HG02642 (cell line): ENCODE results near the gene SDE2.
A peak's percentile ranks its signal among the peaks of the same experiment; 100 is the strongest.

Experiments
- ATAC-seq: cut with Tn5 transposase; IDR thresholded peaks from one replicate; pipeline ENCODE4 v1.9.1; 2021; ENCODE audit warnings: mild to moderate bottlenecking; ENCODE audit not compliant: unreplicated experiment, poor library complexity

Gene SDE2

DNA sequence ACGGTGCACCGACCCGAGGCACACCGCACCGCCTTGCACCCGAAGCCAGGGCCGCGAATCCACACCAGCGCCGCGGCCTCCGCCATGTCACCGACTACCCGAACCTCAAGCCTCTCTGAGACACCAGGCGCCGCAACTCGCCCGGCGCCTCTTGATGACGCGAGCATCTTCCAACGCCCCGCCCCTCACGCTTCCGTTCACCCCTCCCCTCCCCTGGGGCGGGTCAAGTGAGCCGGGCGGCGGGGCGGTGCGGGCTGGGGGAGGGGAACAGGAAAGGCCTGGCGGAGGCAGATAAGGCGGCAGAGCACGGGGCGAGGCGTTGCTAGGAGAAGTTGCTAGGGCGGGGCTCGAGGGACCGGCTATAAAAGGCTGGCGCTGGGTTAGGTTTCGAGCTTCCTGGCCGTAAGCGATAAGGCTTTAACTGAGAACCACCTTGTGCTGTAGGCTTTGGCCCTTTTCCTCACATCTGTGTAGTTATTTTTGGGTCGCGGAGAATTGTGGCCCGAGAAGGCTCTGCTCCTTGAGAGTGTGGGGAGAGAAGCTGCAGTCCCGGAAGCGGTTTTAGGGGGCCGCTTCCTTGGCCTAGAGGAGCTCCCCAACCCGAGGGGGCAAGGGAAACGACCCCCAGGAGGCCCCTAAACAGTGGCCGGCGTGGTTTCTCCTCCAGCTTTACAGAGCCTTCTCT, at the start of gene SDE2:
SDE2 (minus strand) TSS at position 117 of the 685 bp plus-strand sequence; CDS start at position 86, 31 bp downstream.
- ATAC-seq = peak; percentile 86

DNA sequence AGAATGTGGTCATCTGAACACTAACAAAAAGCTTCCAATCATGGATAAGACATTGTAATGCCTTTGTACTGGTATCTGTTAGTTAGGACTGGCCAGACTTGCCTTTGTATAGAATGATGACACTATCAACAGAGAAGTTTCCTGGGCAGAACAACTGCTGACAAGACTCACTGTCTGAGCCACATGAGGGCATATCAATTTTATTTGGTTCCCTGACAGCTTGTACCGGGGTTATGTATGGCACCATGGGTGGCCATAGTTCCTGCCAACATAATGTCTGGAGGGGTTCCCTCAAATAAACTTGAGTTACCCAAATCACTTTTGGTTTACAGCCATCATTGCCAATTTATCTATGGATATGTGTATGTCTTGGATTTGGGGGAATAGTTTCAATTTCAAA, 49.7 kb upstream of the SDE2 start:
- ATAC-seq = no peak

DNA sequence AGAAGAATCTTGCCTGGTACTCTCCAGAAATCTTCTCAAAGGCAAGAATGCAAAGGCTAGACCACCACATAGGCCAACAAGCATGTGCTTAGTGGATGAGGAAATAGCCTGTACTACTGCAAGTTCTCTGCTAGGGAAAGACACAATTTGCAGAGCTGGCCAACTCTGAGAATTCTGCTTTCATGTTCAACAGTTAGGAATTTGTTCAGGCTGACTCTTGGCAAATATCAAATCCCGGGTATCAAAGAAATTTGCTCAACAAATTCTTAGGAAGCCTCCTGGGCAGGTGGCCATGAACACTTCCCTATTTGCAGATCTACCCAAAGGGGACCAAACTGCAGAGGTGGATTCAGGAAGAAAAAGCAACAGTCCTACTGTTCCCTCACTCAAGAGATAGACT, 48.4 kb upstream of the SDE2 start:
- ATAC-seq = no peak

DNA sequence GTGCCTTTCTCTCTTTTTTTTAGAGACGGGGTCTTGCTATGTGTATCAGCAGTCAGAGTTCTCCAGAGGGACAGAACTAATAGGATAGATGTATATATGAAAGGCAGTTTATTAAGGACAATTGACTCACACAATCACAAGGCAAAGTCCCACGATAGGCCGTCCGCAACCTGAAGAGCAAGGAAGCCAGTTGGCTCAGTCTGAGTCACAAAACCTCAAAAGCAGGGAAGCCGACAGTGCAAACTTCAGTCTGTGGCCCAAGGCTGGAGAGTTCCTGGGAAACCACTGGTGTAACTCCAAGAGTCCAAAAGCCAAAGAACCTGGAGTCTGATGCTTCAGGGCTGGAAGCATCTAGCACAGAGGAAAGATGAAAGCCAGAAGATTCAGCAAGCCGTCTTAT, 47.1 kb upstream of the SDE2 start:
- no peak for ATAC-seq

DNA sequence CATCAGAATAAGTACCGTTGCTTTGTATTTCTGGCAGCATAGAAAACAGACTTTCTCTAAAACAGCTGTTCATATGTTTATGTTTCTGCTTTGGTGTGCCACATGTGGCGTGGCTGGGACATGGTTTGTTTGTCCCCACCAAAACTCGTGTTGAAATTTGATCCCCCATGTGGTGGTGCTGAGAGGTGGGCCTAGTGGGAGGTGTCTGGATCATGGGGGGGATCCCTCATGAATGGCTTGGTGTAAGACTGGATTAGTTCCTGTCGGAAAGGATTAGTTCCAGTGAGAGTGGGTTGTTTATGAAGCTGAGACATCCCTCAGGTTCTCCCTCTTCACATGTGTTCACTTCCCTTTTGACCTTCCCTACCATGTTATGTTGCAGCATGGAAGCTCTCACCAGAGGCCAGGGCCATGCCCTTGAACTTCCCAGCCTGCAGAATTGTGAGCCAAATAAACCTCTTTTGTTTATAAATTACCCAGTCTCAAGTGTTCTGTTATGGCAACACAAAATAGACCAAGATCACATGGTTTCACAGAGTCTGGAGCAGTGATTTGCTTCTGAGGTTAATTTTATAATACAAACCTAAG, 45.5 kb upstream of the SDE2 start:
- no peak for ATAC-seq

DNA sequence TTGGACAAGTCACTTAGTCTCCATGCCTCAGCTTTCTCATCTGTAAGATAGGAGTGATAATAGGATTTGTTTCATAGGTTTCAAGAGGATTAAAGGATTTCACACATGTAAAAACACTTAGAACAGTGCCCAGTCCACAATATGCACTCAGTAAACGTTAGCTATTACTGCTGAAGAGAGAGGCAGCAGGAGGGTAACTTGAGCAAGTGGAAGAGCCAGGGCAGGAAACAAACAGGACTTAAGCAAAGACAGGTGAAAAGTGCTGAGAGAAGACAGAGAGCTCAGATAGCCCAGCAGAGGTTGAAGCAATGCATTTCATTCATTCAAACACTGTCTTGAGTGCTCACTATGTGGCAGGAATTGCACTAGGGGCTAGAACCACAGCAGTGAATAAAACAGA, 42.3 kb upstream of the SDE2 start:
- ATAC-seq = no peak

DNA sequence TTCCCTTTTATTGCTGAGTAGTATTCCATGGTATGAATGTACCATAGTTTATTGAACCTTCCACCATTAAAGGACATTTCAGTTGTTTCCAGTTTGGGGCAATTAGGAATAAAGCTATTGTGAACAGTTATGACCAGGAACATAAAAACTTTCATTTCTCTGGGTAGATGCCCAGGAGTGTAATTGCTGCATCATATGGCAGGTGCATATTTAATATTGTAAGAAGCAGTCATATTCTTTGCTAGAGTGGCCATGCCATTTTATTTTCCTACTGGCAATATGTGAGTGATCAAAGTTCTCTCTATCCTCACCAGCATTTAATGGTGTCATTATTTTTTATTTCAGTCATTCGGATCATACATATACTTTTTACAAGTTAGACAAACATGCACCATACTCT, 39.5 kb upstream of the SDE2 start:
- no peak for ATAC-seq

DNA sequence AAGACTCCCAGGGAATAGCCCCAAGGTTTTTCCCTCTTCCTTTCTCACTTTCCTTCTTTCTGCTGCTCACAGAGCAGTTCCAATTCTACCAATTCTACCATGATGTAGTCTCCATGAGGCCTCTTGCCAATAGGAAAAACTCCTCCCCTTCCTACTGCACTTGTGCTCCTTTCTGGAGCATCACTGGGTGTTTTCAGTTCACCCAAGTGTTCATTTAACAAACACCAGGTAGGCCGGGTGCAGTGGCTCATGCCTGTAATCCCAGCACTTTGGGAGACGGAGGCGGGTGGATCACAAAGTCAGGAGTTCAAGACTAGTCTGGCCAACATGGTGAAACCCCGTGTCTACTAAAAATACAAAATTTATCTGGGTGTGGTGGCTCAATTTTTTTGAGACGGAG, 36.8 kb upstream of the SDE2 start:
- no peak for ATAC-seq

DNA sequence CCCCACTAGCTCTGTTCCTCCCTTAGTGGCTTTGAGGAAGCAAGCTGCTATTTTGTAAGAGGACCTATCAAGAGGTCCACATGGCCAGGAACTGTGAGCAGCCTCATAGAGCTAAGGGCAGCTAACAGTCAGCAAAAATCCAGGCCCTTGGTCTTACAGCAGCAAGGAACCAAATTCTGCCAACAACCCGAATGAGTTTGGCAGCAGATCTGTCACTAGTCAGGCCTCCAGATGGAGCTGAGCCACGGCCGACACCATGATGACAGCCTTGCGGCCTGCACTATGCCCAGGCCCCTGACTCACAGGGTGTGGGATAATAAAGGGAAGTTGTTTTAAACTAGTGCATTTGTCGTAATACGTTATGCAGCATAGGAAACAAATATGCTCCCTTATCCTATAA, 35.3 kb upstream of the SDE2 start:
- no peak for ATAC-seq

DNA sequence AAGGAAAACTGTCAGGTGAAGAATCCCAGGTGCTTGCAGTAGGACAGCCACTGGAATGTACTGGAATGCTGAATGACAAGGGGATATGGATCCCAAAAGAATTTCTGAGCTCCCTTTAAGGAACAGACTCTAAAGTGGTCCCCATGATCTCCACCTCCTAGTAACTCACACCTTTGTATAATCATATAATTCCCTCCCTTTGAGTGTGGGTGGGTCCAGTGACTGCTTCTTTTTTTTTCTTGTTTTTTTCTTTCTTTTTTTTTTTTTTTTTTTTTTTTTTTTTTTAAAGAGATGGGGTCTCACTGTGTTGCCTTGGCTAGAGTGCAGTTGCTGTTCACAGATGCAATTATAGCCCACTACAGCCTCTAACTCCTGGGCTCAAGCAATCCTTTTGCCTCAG, 34.8 kb upstream of the SDE2 start:
- no peak for ATAC-seq

DNA sequence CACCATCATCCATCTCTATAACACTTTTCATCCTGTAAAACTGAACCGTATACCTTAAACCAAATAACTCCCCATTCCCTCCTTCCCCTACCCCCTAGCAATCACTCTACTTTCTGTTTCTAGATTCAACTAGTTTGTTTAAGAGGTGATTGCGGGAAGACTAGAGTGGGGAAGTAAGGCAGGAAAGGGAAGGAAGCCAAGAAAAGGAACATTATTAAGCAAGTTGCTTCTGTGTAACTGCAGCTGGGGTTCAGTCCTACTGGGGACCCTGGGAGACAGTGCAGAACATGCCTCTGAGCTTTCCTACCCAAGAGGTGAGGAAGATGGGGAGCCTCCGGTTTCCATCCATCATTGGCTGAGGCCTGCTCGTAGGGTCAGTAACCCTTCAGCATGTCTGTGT, 34.4 kb upstream of the SDE2 start:
- no peak for ATAC-seq

DNA sequence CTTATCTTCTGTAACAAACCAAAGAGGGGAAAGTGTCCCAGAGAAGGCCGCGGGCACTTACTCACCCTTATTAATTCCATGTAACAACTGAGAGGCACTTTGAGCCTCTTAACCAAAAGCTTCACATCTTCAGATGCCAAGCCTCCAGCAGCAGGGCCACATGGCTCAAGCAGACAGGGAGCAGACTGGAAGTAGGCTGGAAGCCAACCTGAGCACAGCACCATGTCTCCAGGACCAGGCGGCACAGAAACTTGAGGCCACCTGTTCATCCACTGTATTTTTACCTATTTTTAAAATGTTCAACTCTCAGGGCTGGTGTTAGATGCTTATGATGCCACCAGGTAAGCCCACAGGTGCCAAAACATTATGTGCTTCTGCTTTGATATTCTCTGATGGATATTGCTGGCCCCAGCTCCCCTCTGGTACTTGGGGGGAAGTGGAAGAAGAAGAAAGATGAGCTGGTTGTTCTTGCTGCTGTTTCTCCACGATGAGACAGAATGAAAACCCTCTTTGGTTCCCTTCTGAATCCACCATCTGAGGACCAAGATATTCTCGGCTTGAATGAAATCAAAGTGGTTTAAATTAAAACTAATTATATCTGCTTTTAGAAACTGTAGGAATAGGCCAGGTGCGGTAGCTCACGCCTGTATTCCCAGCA, 30.6 kb upstream of the SDE2 start:
- ATAC-seq = no peak

DNA sequence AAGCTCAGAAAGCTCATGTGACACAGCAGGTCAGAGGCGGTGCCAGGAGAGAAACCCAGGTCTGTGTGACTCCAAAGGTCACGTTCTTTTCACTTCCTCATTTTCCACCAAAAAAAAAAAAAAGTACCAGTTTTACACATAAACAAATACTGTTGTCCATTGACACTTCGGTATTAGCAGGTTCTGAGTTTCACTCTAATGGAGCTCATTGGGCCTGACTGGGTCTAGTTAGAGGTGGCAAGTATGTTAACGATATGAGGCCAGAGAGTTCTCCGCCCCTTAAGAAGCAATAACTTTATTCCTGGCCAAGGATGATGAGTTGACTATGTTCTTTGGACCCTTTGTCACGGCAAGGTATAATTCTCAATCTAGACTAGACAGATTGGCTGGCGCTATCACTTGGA, 30.0 kb upstream of the SDE2 start:
- ATAC-seq = peak; percentile 87

DNA sequence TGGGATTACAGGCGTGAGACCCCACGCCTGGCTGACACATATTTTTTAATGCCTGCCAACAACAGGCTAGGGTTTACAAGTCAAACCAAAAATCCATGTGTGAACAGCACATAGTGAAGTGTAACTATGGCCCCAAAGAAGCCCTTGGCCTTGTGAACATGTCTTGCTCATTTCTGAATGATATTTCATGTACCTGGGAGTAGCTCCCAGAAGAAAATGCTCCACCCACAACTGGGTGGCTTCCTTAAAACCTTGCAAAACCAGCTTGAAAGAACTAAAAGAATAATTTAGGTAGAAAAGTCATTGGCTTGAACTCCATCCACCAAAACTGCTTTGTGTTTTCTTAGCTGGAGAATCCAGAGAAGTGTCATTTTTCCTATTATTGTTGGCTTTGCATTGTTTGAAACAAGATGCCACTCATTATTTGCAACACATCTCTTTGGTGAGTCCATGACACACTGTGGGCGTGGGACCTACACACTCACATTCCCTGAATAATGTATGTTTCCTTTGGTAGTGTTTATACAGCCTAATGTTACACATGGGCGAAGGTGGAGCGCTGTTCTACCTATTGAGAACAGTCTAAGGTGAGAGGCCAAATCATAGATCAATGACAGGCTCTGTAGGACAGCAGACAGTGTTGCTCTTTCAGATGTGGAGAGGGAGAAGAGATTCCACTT, 28.5 kb upstream of the SDE2 start:
- no peak for ATAC-seq

DNA sequence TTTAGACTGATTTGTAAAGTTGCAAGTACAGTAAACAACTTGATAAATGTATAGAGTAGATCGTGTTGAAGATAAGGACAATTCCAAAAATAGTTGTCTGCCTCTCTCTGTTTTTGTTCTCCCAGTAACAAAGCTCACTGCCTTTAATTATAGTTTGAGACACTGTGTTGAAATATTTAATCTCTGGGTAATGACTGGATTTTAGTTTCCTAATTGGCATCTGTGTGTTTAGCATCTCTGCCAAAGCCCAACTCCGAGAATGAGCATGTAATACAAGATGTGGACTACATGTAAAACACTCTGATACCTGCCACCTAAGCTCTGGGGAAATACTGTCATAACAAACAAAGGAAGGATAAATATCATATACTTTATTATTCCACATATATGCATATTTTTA, 27.7 kb upstream of the SDE2 start:
- no peak for ATAC-seq

DNA sequence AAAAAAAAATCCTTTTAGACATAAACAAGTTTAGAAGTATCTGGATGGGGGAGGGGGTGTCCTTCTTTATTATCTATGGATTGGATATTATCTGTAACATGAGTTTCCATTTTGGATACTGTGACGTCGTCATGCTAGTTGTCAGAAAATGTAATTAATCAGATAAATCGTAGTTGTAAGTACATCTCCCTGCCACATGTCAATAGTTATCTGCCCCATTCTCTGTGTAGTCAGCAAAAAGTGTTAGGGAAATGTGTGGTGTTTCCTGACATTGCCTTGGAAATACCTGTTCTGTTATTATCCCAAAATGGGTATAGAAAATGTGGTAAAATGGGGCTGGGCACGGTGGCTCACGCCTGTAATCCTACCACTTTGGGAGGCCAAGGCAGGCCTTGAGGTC, 24.6 kb upstream of the SDE2 start:
- ATAC-seq = no peak

DNA sequence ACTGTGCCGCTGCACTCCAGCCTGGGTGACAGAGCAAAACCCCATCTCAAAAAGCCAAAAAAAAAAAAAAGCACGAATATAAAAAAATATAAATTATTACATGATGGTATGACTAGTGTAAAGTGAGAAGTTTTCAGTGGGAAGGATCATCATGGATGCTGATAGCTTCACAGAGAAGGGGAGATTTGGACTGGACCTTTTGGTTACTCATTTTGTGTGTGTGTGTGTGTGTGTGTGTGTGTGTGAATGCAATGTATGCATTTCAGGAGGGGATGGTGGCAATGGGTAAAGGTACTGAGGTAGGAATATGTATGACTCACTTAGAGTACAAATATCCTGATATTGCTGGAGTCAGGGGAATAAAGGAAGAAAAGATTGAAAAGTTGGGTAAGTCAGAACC, 22.7 kb upstream of the SDE2 start:
- ATAC-seq = no peak

DNA sequence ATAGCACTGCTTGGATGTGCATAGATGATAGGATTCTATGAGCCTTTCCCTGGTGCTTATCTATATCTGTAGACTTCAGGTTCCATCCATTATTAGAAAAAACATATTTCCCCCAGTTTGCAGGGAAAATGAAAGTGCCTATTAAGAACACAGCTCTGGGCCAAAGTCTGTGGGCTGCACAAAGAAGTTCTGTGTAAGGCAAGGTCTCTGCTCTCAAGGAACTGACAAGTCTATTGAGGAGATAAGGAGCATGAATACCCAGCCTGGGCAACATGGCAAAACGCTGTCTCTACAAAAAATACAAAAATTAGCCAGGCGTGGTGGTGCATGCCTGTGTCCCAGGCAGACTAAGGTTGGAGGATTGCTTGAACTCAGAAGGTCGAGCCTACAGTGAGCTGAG, 22.3 kb upstream of the SDE2 start:
- ATAC-seq = no peak

DNA sequence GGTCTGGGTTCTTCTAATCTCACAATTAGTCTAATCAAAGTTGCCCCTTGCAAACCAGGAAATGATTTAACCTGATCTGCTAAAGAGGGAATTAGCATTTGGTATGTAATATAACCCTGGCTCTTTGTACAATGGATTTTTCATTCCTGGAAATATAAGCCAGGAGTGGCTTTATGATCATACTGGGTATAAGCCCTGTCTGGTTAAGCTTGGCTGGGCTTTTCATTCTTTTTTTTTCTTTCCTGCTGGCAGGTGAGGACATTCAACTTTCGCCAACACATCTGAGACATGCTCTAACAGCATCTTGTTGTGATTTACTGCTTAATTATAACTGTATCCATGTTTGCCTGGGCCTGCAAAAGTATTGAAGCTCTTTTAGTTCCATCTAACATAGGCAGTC, 20.4 kb upstream of the SDE2 start:
- no peak for ATAC-seq

DNA sequence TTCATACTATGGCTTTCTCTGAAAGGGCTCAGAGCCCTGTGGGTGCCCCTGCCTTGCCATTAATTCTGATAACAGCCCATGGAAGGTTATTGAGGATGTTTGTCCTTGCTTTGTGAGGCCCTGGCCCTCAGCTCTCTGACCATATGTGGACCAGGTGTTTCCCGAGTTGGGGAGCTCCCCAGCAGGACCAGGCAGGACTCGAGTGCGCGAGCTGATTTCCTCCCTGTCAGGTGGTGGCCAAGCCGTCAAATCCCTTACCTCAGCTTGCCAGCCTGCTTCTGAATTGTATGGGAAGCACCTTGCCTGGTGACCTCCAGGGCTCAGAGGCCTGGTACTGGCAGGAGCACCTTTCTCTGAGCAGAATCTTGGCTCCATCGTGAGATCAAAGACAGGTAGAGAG, 17.9 kb upstream of the SDE2 start:
- ATAC-seq = no peak

DNA sequence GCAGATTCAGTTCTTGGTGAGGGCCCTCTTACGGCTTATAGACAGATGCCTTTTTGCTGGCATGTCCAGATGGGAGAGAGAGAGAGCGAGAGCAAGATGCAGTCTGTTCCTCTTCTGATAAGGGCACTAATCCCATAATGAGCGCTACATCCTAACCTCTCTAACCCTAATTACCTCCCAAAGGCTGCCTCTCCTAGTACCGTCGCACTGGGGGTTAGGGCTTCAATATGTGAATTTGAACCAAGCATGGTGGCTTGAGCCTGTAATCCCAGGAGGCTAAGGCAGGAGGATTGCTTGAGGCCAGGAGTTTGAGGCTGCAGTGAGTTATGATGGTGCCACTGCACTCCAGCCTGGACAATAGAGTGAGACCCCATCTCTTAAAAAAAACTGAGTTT, 10.5 kb upstream of the SDE2 start:
- ATAC-seq = no peak
